GM12878 (cell line): Measurements from ENCODE around the gene ADAMTS1. TPM values are rescaled to one million over a fixed set of nuclear protein-coding genes. Genes with fewer than 3 reads are reported as not detected.
"Not testable (repeated sequence)": the region's sequence is repeated elsewhere in the genome, so short reads cannot be mapped to it uniquely, and the experiment has no call there.

Experiments used
- ATAC-seq: fragments of 200-7000 bp; cut with Tn5 transposase; 3 replicates; pipeline ENCODE4 v1.9.1; 2020; ENCODE audit warnings: mild to moderate bottlenecking, moderate library complexity
- BruUV-seq: library from RNA; stranded (reverse); fragments of 400-500 nt; replicated peaks from 2 replicates; lab custom pipeline; 2021; lab: Mats Ljungman, UMichigan
- CTCF ChIA-PET: fragments of 300-600 bp; sonication (Branson Sonifier 250); formaldehyde crosslinking; extraction: SDS; loops from one replicate; lab custom pipeline; 2021; ENCODE audit warnings: inconsistent platforms; lab: Yijun Ruan, JAX
- POLR2A ChIA-PET: fragments of 350-600 bp; formaldehyde crosslinking; extraction: SDS; loops from one replicate; lab custom pipeline; 2021; ENCODE audit warnings: inconsistent platforms; lab: Charles Lee
- RAD21 ChIA-PET: fragments of 300-600 bp; sonication (Branson Sonifier 250); formaldehyde crosslinking; loops from one replicate; lab custom pipeline; 2023; ENCODE audit warnings: antibody characterized with exemption; ENCODE audit not compliant: unreplicated experiment; lab: Charles Lee
- SMC1A ChIA-PET: fragments of 300-600 bp; sonication (Branson Sonifier 250); formaldehyde crosslinking; loops from one replicate; lab custom pipeline; 2023; ENCODE audit not compliant: unreplicated experiment, uncharacterized antibody; lab: Charles Lee
- DNase-seq: peaks from one replicate; pipeline ENCODE4 v3.0.0-alpha.2; 2011; ENCODE audit warnings: low read depth, low spot score
- FAIRE-seq: peaks from 3 replicates; lab custom pipeline; 2011; peaks lifted over from hg19 to GRCh38; lab: Jason Lieb, UNC
- H2AFZ ChIP-seq: 2 replicates; pipeline ENCODE4 v1.6.0; 2011; ENCODE audit warnings: low read depth, low read length, control low read depth; ENCODE audit not compliant: control insufficient read depth
- H3K27ac ChIP-seq: 2 replicates; pipeline ENCODE4 v1.5.1; 2011; ENCODE audit warnings: control low read depth; ENCODE audit not compliant: control insufficient read depth, insufficient read depth
- H3K27me3 ChIP-seq, 2 experiments: replicated peaks in 1 of 2; 2 replicates each; pipeline versions ENCODE4 v1.6.0 to v1.6.1; 2011; ENCODE audit warnings: low read length in 1 of 2; ENCODE audit not compliant: control insufficient read depth in 2 of 2, insufficient read depth in 2 of 2
- H3K36me3 ChIP-seq, 2 experiments: 2 replicates each; pipeline ENCODE4 v1.5.1; 2011; ENCODE audit warnings: low read length in 1 of 2; ENCODE audit not compliant: control insufficient read depth in 2 of 2, insufficient read depth in 2 of 2
- H3K4me1 ChIP-seq: 2 replicates; pipeline ENCODE4 v1.6.1; 2011; ENCODE audit warnings: mild to moderate bottlenecking, low read length, moderate library complexity, mixed read lengths; ENCODE audit not compliant: control insufficient read depth, insufficient read depth
- H3K4me2 ChIP-seq: 2 replicates; pipeline ENCODE4 v1.6.0; 2011; ENCODE audit warnings: control low read depth; ENCODE audit not compliant: control insufficient read depth, insufficient read depth
- H3K4me3 ChIP-seq: fragments of 200-600 bp; sonication (generic); 2 replicates; pipeline ENCODE4 v1.5.1; 2016
- H3K79me2 ChIP-seq: 2 replicates; pipeline ENCODE4 v1.6.0; 2011; ENCODE audit warnings: low read length; ENCODE audit not compliant: control insufficient read depth, insufficient read depth
- H3K9ac ChIP-seq: 2 replicates; pipeline ENCODE4 v1.8.0; 2011; ENCODE audit warnings: low read length, control low read depth, mixed read lengths; ENCODE audit not compliant: control insufficient read depth, insufficient read depth
- H3K9me3 ChIP-seq: replicated peaks from 3 replicates; pipeline ENCODE4 v1.5.1; 2011; ENCODE audit warnings: mild to moderate bottlenecking, low read length; ENCODE audit not compliant: control insufficient read depth, insufficient read depth
- H4K20me1 ChIP-seq: 2 replicates; pipeline ENCODE4 v1.6.0; 2011; ENCODE audit not compliant: control insufficient read depth, insufficient read depth
- WGBS: methylation state at CpG from one replicate; pipeline ENCODE4 v1.1.6; 2016; ENCODE audit warnings: low lambda C conversion rate; ENCODE audit not compliant: insufficient replicate concordance, insufficient coverage; ENCODE audit errors: missing lambda C conversion rate; 5-methylcytosine and 5-hydroxymethylcytosine counted together
- in situ Hi-C: fragments of 300-500 bp; cut with MboI; formaldehyde crosslinking; loops from 9 replicates; pipeline ENCODE4 v1.14.3; 2018; ENCODE audit warnings: mixed read lengths
- intact Hi-C: fragments of 100-400 bp; cut with micrococcal nuclease; formaldehyde crosslinking; loops from one replicate; pipeline ENCODE4 v1.14.2; 2022; ENCODE audit not compliant: unreplicated experiment
- polyA plus RNA-seq, 11 experiments: library from polyadenylated mRNA; depleted of rRNA in 4 of 11; unstranded in 6 of 11; stranded (reverse) in 5 of 11; fragments of >200 nt; fragmentation: Nextera tagmentation in 4 of 11; fragmentation: Illumina TruSeq in 1 of 11; extraction: Ambion mirVana in 4 of 11; extraction: Trizol in 1 of 11; gene quantifications; 1 replicate in 1 of 11; 2 replicates in 10 of 11; pipeline versions ENCODE4 v1.2.1 to v1.2.3, GENCODE V29; 2011 to 2016; ENCODE audit warnings: inconsistent platforms in 2 of 11, missing spikeins in 2 of 11, low read depth in 1 of 11
- total RNA-seq, 4 experiments: library from RNA; depleted of rRNA in 3 of 4; stranded (reverse); fragments of >200 nt in 3 of 4; fragmentation: Illumina TruSeq in 1 of 4; extraction: Trizol in 1 of 4; gene quantifications; 2 replicates each; pipeline versions ENCODE4 v1.2.1 to v1.2.3, GENCODE V29; 2013 to 2021

ADAMTS1 gene
- total and polyA plus RNA-seq, 10 of the 15 experiments (the other 5 are each of a cell fraction or from before 2014, with no cell fraction given): 0.06 to 0.21 (median 0.08) TPM; not detected in 6

GRCh38 chr21:26856871-26857350 lies 11.7 kb upstream of the ADAMTS1 start:
- H3K4me2 ChIP-seq, FAIRE-seq, H3K27me3 ChIP-seq, DNase-seq, H3K27ac ChIP-seq, H3K4me3 ChIP-seq, H3K36me3 ChIP-seq, H2AFZ ChIP-seq, RAD21 ChIA-PET, ATAC-seq, CTCF ChIA-PET, H3K9ac ChIP-seq, BruUV-seq, H3K4me1 ChIP-seq, POLR2A ChIA-PET, SMC1A ChIA-PET, H4K20me1 ChIP-seq, intact Hi-C loops, H3K79me2 ChIP-seq, H3K9me3 ChIP-seq: not testable (repeated sequence)
- WGBS: 33% methylated on average over 7 of the region's 7 CpGs
- in situ Hi-C loops: loop anchor here (10.0 kb wide), 1 partner anchor 848 kb away; no protein-coding TSS in a partner anchor

DNA sequence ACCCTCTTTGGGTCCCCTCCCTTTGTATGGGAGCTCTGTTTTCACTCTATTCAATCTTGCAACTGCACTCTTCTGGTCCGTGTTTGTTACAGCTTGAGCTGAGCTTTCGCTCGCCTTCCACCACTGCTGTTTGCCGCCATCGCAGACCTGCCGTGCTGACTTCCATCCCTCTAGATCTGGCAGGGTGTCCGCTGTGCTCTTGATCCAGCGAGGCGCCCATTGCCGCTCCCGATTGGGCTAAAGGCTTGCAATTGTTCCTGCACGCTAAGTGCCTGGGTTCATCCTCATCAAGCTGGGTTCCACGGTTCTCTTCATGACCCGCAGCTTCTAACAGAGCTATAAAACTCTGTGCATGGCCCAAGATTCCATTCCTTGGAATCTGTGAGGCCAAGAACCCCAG lies 9.5 kb upstream of the ADAMTS1 start:
- H3K27ac ChIP-seq, H3K4me1 ChIP-seq, DNase-seq, BruUV-seq, POLR2A ChIA-PET, H3K9ac ChIP-seq, H3K9me3 ChIP-seq, H2AFZ ChIP-seq, intact Hi-C loops, H3K27me3 ChIP-seq, SMC1A ChIA-PET, FAIRE-seq, H3K79me2 ChIP-seq, H3K36me3 ChIP-seq, CTCF ChIA-PET, H3K4me3 ChIP-seq, H3K4me2 ChIP-seq, RAD21 ChIA-PET, H4K20me1 ChIP-seq, ATAC-seq: not testable (repeated sequence)
- in situ Hi-C loops: loop anchor here (10.0 kb wide), 1 partner anchor 850 kb away; no protein-coding TSS in a partner anchor
- 82% methylated on average over 13 of the region's 14 CpGs for WGBS
